Superior temporal gyrus (tissue), 1 donor: ENCODE measurements around the gene ADARB2.

ENCODE experiments used
- DNase-seq: peaks from one replicate; pipeline ENCODE4 v3.0.0-alpha.2; 2016; ENCODE audit errors: extremely low spot score

The ADARB2 gene

GRCh38 chr10:1571587-1572237 lies 165.6 kb downstream of the ADARB2 start:
- DNase-seq = no peak

GRCh38 chr10:1570416-1571051 lies 166.8 kb downstream of the ADARB2 start:
- no peak for DNase-seq

- no peak for DNase-seq
Measured at GRCh38 chr10:1569208-1569607, 168.1 kb downstream of the ADARB2 start.

GRCh38 chr10:1567742-1568495 lies 169.4 kb downstream of the ADARB2 start:
- DNase-seq = no peak

- DNase-seq = no peak
Measured at GRCh38 chr10:1567152-1567551, 170.2 kb downstream of the ADARB2 start.

GRCh38 chr10:1564791-1565190 lies 172.5 kb downstream of the ADARB2 start:
- no peak for DNase-seq

GRCh38 chr10:1563028-1563427 lies 174.3 kb downstream of the ADARB2 start:
- DNase-seq = no peak

- no peak for DNase-seq
Measured at GRCh38 chr10:1561731-1562337, 175.5 kb downstream of the ADARB2 start.

GRCh38 chr10:1560535-1561192 lies 176.7 kb downstream of the ADARB2 start:
- no peak for DNase-seq

GRCh38 chr10:1559761-1560160 lies 177.6 kb downstream of the ADARB2 start:
- DNase-seq = no peak

- DNase-seq = no peak
Measured at GRCh38 chr10:1559311-1559710, 178.0 kb downstream of the ADARB2 start.

GRCh38 chr10:1558906-1559305 lies 178.4 kb downstream of the ADARB2 start:
- no peak for DNase-seq

- no peak for DNase-seq
Measured at GRCh38 chr10:1557081-1557480, 180.2 kb downstream of the ADARB2 start.

- DNase-seq = no peak
Measured at GRCh38 chr10:1556496-1556895, 180.8 kb downstream of the ADARB2 start.

GRCh38 chr10:1553951-1554350 lies 183.4 kb downstream of the ADARB2 start:
- DNase-seq = no peak

- no peak for DNase-seq
Measured at GRCh38 chr10:1552881-1553670, 184.2 kb downstream of the ADARB2 start.

GRCh38 chr10:1552406-1552805 lies 184.9 kb downstream of the ADARB2 start:
- DNase-seq = no peak

GRCh38 chr10:1551636-1552338 lies 185.5 kb downstream of the ADARB2 start:
- no peak for DNase-seq

GRCh38 chr10:1550616-1551015 lies 186.7 kb downstream of the ADARB2 start:
- DNase-seq = no peak

GRCh38 chr10:1550291-1550595 lies 187.1 kb downstream of the ADARB2 start:
- DNase-seq = no peak
